HG03135 (cell line): ENCODE data around the gene OCIAD2.
"Not testable (repeated sequence)": the region's sequence is repeated elsewhere in the genome, so short reads cannot be mapped to it uniquely, and the experiment has no call there.

Experiments used
- ATAC-seq: cut with Tn5 transposase; IDR thresholded peaks from one replicate; pipeline ENCODE4 v1.9.1; 2021; ENCODE audit warnings: mild to moderate bottlenecking, moderate library complexity; ENCODE audit not compliant: unreplicated experiment

OCIAD2 gene

DNA sequence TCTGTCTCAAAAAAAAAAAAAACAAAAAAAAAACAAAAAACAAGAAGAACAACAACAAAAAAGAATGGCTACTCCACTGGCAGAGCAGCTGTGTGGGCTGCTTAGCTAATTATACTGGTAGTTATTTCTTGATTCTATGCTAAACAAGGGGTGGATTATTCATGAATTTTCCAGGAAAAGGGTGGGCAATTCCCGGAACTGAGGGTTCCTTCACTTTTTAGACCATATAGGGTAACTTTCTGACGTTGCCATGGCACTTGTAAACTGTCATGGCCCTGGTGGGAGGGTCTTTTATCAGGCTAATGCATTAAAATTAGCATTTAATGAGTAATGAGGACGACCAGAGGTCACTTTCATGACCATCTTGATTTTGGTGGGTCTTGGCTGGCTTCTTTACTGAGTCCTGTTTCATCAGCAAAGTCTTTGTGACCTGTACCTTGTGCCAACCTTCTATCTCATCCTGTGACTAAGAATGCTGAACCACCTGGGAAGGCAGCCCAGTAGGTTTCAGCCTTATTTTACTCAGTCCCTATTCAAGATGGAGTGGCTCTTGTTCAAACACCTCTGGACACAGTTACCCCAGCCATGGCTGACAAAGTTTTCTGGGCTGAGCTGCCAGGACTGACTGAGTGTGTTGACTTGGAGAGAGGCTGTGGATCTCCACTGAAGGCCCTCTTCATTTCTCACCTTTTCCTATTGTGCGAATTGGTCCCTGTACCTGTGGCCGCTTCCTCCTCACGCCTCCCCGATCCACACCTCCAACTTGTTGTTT, 1.3 kb upstream of the OCIAD2 start:
- ATAC-seq, result no peak

DNA sequence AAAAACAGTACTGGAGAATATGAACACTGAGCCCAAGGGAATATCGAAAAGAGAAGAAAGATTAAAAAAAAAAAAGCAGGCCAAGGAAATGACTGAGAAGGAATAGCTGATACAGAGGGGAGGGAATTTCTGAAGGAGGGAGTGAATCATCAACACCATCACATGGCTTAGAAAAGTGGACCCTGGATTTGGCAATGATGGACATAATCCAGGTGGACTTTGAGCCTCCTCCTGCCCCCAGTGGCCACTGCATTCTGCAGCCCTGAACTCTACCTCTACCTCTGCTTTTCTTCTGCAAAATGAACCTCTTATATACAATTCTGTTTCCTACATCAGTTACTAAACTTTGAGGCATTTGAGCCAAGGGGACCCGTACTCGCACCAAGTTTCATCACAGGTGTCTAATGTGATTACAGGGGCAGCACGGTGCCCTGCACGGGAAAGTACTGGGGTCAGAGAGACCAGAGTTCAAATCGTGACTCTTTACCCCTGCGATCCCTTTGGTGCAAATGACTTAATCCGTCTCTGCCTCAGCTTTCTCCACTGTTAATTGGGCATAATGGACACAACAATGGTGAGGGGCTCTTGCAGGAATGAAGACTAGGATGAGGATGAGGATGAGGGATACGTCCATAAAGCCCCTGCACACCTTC, 1.1 kb downstream of the OCIAD2 start:
- ATAC-seq, result no peak

DNA sequence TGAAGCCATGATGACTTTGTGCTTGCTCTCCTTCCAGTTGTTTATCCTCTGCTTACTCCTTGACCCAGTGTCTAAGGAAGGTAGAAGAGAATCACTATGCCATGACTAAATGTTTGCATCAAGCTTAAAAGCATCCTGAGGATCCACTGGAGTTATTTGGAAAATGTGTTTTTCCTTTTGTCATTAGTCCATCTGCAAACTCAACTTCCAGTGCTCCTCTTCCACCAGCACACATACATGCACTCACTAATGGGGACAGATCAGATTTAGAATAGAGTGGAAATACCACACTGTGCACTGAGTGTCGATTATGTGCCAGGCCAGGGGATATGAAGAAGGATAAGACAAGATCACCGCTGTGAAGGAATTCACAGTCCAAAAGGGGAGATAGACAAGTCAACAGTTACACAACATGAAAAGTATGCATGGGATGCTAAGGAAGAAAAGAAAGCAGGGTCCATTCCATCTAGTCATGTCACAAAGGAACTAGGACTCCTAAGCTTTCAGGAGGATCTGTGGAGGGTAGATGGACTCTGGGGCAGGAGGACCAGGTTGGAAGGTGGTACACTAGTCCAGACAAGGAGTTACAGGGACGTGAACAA, 1.9 kb downstream of the OCIAD2 start:
- no peak for ATAC-seq

- ATAC-seq, result no peak
Observed at GRCh38 chr4:48904101-48904500, 2.5 kb downstream of the OCIAD2 start.

- ATAC-seq, result no peak
Observed at GRCh38 chr4:48902266-48902665, 4.3 kb downstream of the OCIAD2 start.

DNA sequence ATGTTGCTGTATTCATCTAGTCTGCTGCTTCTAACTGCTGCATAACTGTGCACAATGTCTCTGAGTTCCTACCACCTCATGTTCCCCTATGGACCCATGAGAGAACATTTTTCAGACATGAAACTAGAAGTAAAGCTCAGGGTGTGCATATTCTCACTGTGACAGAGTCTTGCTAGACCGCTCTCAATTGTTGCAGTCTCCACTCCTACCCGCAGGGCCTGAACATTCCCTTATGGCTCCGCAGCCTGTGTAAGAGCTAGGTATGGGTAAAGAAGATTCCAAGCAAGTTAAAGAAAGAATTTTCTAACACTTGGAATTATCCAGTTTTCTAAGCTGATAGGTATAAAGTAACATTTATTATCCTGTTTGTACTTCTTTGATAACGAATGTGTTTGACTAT, 5.4 kb downstream of the OCIAD2 start:
- ATAC-seq, result no peak

DNA sequence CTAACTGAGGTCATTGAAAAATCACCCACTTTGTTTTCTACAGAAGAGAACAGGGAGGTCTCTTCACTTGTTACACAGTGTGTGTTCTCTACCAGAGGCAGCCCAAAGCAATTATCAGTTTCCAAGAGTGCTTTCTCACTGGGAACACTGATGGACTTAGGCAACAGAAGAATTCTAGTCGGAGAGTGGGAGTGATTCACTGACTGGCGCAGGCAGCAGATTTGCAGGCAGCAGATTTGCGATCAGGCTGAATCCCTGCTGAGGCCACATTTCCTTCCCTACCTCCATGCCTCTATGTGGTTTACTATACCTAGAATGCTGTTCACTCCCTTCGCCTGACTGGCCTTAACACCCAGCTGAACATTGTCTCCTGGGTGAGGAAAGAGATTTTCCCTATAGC, 6.6 kb downstream of the OCIAD2 start:
- no peak for ATAC-seq

- no peak for ATAC-seq
Observed at GRCh38 chr4:48899432-48899749, 7.2 kb downstream of the OCIAD2 start.

- no peak for ATAC-seq
Observed at GRCh38 chr4:48898733-48899431, 7.7 kb downstream of the OCIAD2 start.

GRCh38 chr4:48896845-48897244, 9.7 kb downstream of the OCIAD2 start:
- no peak for ATAC-seq

DNA sequence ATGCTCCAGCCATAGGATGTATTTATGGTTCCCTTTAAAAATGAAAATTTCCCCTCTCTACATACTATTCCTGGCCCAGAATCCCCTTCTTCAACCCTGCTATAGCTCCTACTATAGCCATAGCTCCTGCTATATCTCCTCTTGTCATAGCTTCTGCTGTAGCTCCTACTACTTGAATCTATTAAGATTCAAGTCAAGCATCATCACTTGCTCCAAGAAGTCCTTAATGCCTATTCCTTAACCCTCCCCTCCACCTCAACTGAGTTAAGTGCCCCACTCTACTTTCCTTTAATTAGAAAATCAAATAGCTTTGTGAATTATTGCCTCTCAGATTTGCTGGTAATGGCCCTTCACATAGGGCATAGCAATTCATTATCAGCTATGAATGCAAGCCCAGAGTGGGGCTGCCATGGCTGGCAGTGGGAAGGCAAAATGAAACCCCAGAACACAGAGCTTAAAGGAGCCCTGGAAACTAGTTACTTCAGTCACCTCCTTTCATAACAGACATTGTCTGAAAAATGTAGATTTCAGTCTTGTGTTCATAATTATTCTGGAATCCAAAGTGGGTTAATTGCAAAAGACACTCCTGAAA, 15.4 kb downstream of the OCIAD2 start:
- no peak for ATAC-seq

DNA sequence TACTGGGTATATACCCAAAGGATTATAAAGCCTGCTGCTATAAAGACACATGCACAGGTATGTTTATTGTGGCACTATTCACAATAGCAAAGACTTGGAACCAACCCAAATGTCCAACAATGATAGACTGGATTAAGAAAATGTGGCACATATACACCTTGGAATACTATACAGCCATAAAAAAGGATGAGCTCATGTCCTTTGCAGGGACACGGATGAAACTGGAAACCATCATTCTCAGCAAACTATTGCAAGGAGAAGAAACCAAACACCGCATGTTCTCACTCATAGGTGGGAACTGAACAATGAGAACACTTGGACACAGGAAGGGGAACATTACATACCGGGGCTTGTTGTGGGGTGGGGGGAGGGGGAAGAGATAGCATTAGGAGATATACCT, 16.8 kb downstream of the OCIAD2 start:
- ATAC-seq, result not testable (repeated sequence)

DNA sequence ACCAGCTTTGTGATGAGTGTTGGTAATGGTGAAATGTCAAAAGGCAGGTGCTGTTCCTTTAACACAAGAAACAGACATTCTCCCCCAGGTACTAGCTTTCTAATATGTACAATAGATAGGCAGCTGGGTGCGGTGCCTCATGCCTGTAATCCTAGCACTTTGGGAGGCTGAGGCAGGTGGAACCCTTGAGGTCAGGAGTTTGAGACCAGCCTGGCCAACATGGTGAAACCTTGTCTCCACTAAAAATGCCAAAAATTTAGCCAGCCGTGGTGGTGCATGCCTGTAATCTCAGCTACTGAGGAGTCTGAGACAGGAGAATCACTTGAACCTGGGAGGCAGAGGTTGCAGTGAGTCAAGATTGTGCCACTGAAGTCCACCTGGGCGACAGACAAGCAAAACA, 24.9 kb downstream of the OCIAD2 start:
- ATAC-seq, result not testable (repeated sequence)

DNA sequence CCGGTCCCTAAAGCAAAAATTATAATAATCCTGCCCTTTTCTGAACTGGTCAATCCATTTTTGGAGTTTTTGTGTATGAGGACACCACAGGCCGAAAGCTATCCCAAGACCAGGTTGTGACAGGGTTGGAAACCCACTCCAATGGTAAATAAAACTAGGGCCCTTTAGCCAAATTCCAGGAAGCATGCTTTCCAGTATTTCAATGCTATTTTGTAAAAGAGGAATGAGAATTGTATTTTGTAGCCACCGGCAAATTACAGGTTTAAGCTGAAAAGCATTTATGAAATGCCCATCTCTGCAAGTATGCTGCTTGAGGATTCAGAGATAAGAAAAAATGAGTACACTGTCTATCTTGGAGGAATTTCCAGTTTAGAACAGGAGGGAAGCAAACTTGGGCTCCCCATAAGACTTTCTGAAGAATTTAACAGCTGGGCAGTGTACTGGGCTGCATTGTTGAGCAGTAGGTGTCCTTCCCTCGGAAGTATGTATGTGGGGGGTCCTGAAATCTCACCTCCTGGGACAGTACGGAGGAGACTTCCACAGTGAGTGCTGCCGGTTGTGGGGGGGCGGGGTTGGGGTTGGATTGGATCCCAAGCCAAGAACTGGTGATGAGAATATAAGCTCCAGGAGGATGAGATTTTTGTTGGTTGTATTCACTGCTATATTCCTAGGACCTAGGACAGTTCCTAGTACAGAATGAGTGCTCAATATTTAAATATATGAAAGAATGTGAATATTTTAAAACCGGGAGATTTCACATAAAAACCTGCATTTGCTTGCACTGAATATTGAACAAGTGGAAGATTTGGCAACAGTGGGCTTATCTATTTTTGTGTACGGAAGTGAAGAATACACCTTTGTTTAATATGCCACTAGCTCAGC, 26.8 kb downstream of the OCIAD2 start:
- no peak for ATAC-seq

DNA sequence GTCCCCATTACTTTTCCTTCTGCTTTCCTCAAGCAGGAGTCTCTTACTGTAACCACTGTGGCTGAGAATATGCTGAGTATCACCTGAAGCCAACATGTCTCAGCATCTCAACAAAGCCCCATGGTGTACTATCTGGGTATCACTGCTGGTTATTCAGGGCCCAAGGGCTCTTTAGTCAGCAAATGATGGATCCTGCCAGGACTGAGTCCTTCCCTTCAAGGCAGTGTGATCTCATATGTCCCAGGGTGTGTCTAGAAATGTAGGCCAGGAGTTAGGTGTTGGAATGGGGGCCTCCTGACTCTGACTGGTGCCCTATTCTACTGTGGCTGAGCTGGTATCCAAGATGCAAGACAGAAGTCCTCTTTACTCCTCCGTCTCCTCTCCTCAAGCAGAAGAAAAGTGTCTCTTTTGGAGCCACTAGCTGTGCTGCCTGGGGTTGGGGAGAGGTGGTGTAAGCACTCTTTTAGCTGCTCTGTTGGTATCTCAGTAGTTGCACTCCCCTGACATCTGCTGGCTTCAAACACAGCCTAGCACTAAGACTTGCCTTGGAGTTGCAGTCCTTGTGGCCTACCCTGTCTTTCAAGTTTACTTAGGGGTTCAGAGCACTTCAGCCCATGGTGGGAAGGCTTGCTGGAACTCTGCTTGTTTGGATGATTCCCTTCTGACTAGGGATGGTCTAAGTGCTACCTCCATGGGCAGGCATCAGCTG, 28.6 kb downstream of the OCIAD2 start:
- no peak for ATAC-seq

GRCh38 chr4:48864696-48865095, 41.9 kb downstream of the OCIAD2 start:
- not testable (repeated sequence) for ATAC-seq

GRCh38 chr4:48863728-48864127, 42.8 kb downstream of the OCIAD2 start:
- ATAC-seq, result no peak

DNA sequence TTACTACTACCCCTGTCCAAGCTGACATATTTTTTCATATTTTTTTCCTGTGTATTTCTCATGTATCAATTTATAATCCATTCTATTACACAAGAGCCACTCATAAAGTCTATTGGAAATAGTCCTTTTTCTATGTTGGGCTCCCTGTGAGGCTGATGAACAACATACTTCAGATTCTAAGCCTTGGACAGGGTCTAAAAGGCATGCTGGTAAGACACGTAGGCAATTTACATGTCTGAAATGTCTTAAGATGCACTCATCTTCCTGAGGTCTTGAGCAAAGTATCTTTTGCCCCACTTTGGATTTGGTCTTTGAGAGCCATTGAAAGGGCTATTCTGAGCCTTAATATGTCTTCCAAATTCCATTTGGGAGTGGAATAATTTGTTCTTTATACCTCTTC, 43.9 kb downstream of the OCIAD2 start:
- ATAC-seq, result no peak

DNA sequence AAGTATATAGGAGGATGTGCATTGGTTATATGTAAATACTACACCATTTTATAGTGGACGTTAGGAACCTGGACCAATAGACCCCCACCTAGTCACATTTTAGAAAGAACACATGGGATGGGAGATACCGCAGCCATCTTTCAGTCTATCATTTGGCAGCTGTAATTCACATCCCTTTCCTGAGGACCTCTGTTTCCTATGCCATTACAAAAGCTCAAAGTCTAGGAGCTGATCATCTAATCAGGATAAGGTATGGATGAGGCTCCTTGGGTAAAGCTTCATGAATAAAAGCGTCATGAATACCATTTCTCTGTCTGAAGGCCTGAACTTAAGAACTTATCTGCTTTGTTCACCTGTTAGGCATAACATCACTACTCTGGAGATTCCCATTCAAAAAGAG, 44.5 kb downstream of the OCIAD2 start:
- no peak for ATAC-seq

DNA sequence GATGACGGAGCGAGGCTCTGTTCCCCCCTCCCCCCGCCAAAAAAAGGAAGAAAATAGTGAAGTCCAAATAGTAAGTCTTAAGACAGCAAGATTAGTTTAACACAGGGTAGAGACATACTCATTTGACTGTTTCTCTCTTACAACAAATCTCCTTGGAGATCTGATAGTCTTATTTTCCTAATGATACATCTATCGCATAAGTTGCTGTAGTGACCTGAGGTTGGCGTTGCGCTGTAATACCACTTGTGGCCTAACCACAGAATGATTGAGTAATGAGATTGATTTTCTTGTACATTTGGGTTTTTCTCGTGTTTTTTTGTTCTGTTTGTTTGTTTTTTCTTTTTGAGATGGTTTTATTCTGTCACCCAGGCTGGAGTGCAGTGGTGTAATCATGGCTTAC, 48.4 kb downstream of the OCIAD2 start:
- ATAC-seq, result no peak
